WTC11 (cell line): ENCODE data around the gene OCA2. TPM values are rescaled to one million over a fixed set of nuclear protein-coding genes. Genes with fewer than 3 reads are reported as not detected.

ENCODE experiments used
- ATAC-seq: fragments of 200-7000 bp; cut with Tn5 transposase; 2 replicates; pipeline ENCODE4 v1.10.0; 2021; ENCODE audit warnings: mild to moderate bottlenecking, moderate library complexity
- CTCF ChIA-PET: fragments of 300-600 bp; sonication (Branson Sonifier 250); formaldehyde crosslinking; loops from one replicate; lab custom pipeline; 2021; ENCODE audit warnings: antibody characterized with exemption; lab: Charles Lee
- POLR2A ChIA-PET: fragments of 350-600 bp; sonication (Branson Sonifier 250); formaldehyde crosslinking; loops from one replicate; lab custom pipeline; 2021; ENCODE audit warnings: antibody characterized with exemption; lab: Charles Lee
- DNase-seq: peaks from one replicate; pipeline ENCODE4 v3.0.0; 2021; ENCODE audit warnings: low spot score
- H3K27ac Mint-ChIP-seq: 2 replicates; pipeline ENCODE4 v1.8.0; 2021; ENCODE audit warnings: mixed read lengths
- H3K27me3 Mint-ChIP-seq: 2 replicates; pipeline ENCODE4 v1.8.0; 2021; ENCODE audit warnings: low read depth, mild to moderate bottlenecking, moderate library complexity, mixed read lengths
- H3K36me3 Mint-ChIP-seq: 2 replicates; pipeline ENCODE4 v1.8.0; 2021; ENCODE audit warnings: mixed read lengths
- H3K4me1 Mint-ChIP-seq: 2 replicates; pipeline ENCODE4 v1.8.0; 2022; ENCODE audit warnings: mixed read lengths
- H3K4me3 Mint-ChIP-seq: 2 replicates; pipeline ENCODE4 v1.8.0; 2021; ENCODE audit warnings: mild to moderate bottlenecking, moderate library complexity, mixed read lengths
- H3K9me3 Mint-ChIP-seq: 2 replicates; pipeline ENCODE4 v1.8.0; 2021; ENCODE audit warnings: mixed read lengths
- ELF4 ChIP-seq: sonication (generic); formaldehyde crosslinking; IDR thresholded peaks from 2 replicates; pipeline ENCODE4 v1.8.1; 2022; ENCODE audit warnings: low read depth, mild to moderate bottlenecking, moderate library complexity, missing genetic modification reagents
- ESRRA ChIP-seq: sonication (generic); formaldehyde crosslinking; IDR thresholded peaks from 2 replicates; pipeline ENCODE4 v1.8.1; 2022; ENCODE audit warnings: mild to moderate bottlenecking, missing genetic modification reagents, borderline replicate concordance
- GABPB1 ChIP-seq: sonication (generic); formaldehyde crosslinking; IDR thresholded peaks from 2 replicates; pipeline ENCODE4 v1.8.1; 2023; ENCODE audit warnings: mild to moderate bottlenecking, missing genetic modification reagents
- GTF2I ChIP-seq: fragments of 250-450 bp; sonication (Bioruptor Pico); conservative IDR thresholded peaks from 2 replicates; pipeline ENCODE4 v1.4.0; 2021; ENCODE audit warnings: mild to moderate bottlenecking
- HMGXB4 ChIP-seq: sonication (generic); formaldehyde crosslinking; IDR thresholded peaks from 2 replicates; pipeline ENCODE4 v1.8.1; 2023; ENCODE audit warnings: mild to moderate bottlenecking, moderate library complexity, missing genetic modification reagents
- JUN ChIP-seq: sonication (generic); formaldehyde crosslinking; IDR thresholded peaks from 2 replicates; pipeline ENCODE4 v1.8.0; 2023; ENCODE audit warnings: mild to moderate bottlenecking, missing genetic modification reagents
- NFATC4 ChIP-seq: fragments of 250-450 bp; sonication (Bioruptor Pico); IDR thresholded peaks from 2 replicates; pipeline ENCODE4 v1.9.0; 2021; ENCODE audit warnings: mild to moderate bottlenecking
- NR1H2 ChIP-seq: sonication (generic); formaldehyde crosslinking; IDR thresholded peaks from 2 replicates; pipeline ENCODE4 v1.9.0; 2021; ENCODE audit warnings: mild to moderate bottlenecking, moderate library complexity, missing genetic modification reagents
- PRDM15 ChIP-seq: sonication (generic); formaldehyde crosslinking; IDR thresholded peaks from 2 replicates; pipeline ENCODE4 v1.8.0; 2022; ENCODE audit warnings: missing genetic modification reagents
- PRRX2 ChIP-seq: fragments of 250-450 bp; sonication (Bioruptor Pico); IDR thresholded peaks from 2 replicates; pipeline ENCODE4 v1.8.0; 2021; ENCODE audit warnings: mild to moderate bottlenecking
- STAT6 ChIP-seq: sonication (generic); formaldehyde crosslinking; conservative IDR thresholded peaks from 2 replicates; pipeline ENCODE4 v1.8.1; 2023; ENCODE audit warnings: mild to moderate bottlenecking, low read depth, missing genetic modification reagents, moderate library complexity
- TEAD4 ChIP-seq: sonication (generic); formaldehyde crosslinking; IDR thresholded peaks from 2 replicates; pipeline ENCODE4 v1.8.0; 2022; ENCODE audit warnings: mild to moderate bottlenecking, missing genetic modification reagents
- TP53 ChIP-seq: sonication (generic); formaldehyde crosslinking; IDR thresholded peaks from 2 replicates; pipeline ENCODE4 v1.8.1; 2023; ENCODE audit warnings: mild to moderate bottlenecking, missing genetic modification reagents
- USF2 ChIP-seq: sonication (generic); formaldehyde crosslinking; IDR thresholded peaks from 2 replicates; pipeline ENCODE4 v1.8.1; 2023; ENCODE audit warnings: mild to moderate bottlenecking, missing genetic modification reagents, moderate library complexity
- ZBTB43 ChIP-seq: sonication (generic); formaldehyde crosslinking; IDR thresholded peaks from 2 replicates; pipeline ENCODE4 v1.8.1; 2023; ENCODE audit warnings: mild to moderate bottlenecking, missing genetic modification reagents
- ZNF416 ChIP-seq: fragments of 250-450 bp; sonication (Bioruptor Pico); IDR thresholded peaks from 2 replicates; pipeline ENCODE4 v1.9.0; 2021; ENCODE audit warnings: mild to moderate bottlenecking, inconsistent platforms
- total RNA-seq: library from RNA; stranded (reverse); gene quantifications from 3 replicates; pipeline ENCODE4 v1.2.3, GENCODE V29; 2021

OCA2 gene
- total RNA-seq, 1 experiment from 2014 or later, result 0.39 TPM

GRCh38 chr15:28133281-28133680 is 34.2 kb upstream of the OCA2 start:
- ChIA-PET CTCF (no interaction called here), POLR2A (no interaction called here)
- Mint-ChIP-seq H3K27me3 (no peaks in the 10 kb centered on the region), H3K4me1 (peaks cover 28% of the 10 kb centered on the region), H3K9me3 (no peaks in the 10 kb centered on the region), H3K4me3 (no peak overlapping the region), H3K36me3 (peaks cover 57% of the 10 kb centered on the region), H3K27ac (no peak overlapping the region)
- TF ChIP-seq NFATC4 (CRISPR knock-in tag), result no peak
- TF ChIP-seq GTF2I, result no peak
- TF ChIP-seq ELF4 (CRISPR knock-in tag), result no peak
- TF ChIP-seq ZNF416 (CRISPR knock-in tag), result no peak
- no peak for TF ChIP-seq GABPB1 (CRISPR knock-in tag)
- no peak for TF ChIP-seq ESRRA (CRISPR knock-in tag)
- no peak for TF ChIP-seq TEAD4 (CRISPR knock-in tag)
- no peak for TF ChIP-seq NR1H2
- no peak for TF ChIP-seq HMGXB4 (CRISPR knock-in tag)
- no peak for DNase-seq
- no peak for ATAC-seq

GRCh38 chr15:28132524-28133275 is 33.6 kb upstream of the OCA2 start:
- H3K4me3 Mint-ChIP-seq, result no peak overlapping the region
- CTCF ChIA-PET, result no interaction called here
- peaks cover 59% of the 10 kb centered on the region for H3K36me3 Mint-ChIP-seq
- H3K4me1 Mint-ChIP-seq, result peaks cover 28% of the 10 kb centered on the region
- H3K27me3 Mint-ChIP-seq, result no peaks in the 10 kb centered on the region
- H3K9me3 Mint-ChIP-seq, result no peaks in the 10 kb centered on the region
- H3K27ac Mint-ChIP-seq, result peak overlapping the region; percentile 91
- TF ChIP-seq PRRX2 (CRISPR knock-in tag), result no peak
- no peak for TF ChIP-seq TP53 (CRISPR knock-in tag)
- POLR2A ChIA-PET, result no interaction called here
- DNase-seq, result no peak
- ATAC-seq, result no peak

GRCh38 chr15:28131946-28132345 is 32.8 kb upstream of the OCA2 start:
- Mint-ChIP-seq H3K4me3 (no peak overlapping the region), H3K27me3 (no peaks in the 10 kb centered on the region), H3K36me3 (peaks cover 63% of the 10 kb centered on the region), H3K9me3 (no peaks in the 10 kb centered on the region), H3K4me1 (peaks cover 28% of the 10 kb centered on the region), H3K27ac (no peak overlapping the region)
- TF ChIP-seq PRDM15 (CRISPR knock-in tag) (no peak), ELF4 (CRISPR knock-in tag) (no peak), ZBTB43 (CRISPR knock-in tag) (no peak), JUN (CRISPR knock-in tag) (no peak), STAT6 (CRISPR knock-in tag) (no peak), NFATC4 (CRISPR knock-in tag) (no peak), USF2 (no peak)
- ChIA-PET POLR2A (no interaction called here), CTCF (no interaction called here)
- ATAC-seq, result no peak
- DNase-seq, result no peak
